Measurements from ENCODE around the gene MTOR. TPM values are rescaled to one million over a fixed set of nuclear protein-coding genes. Genes with fewer than 3 reads are reported as not detected.

Gene MTOR
- total RNA-seq, 1 donor from 2014 or later, result 31.9 TPM

- no peak overlapping the region for H3K4me3 ChIP-seq (ENCODE audit: low read depth, low read length)
- TF ChIP-seq CTCF (IDR thresholded peaks at IDR 0.05; ENCODE audit: insufficient read depth, low read length, severe bottlenecking), result no peak
- no peaks in the 10 kb centered on the region for H3K27me3 ChIP-seq (ENCODE audit: control insufficient read depth, insufficient read depth, low read length)
- FAIRE-seq (no peak), DNase-seq (ENCODE audit: low read depth) (no peak)
- H3K36me3 ChIP-seq (ENCODE audit: control insufficient read depth, insufficient read depth, low read length), result peaks cover 6% of the 10 kb centered on the region
These were observed 116.6 kb downstream of the MTOR start for GRCh38 chr1:11145741-11146140.

GRCh38 chr1:11144570-11145256, 117.6 kb downstream of the MTOR start:
- no peaks in the 10 kb centered on the region for H3K27me3 ChIP-seq (ENCODE audit: control insufficient read depth, insufficient read depth, low read length)
- TF ChIP-seq CTCF (IDR thresholded peaks at IDR 0.05; ENCODE audit: insufficient read depth, low read length, severe bottlenecking), result no peak
- peaks cover 3% of the 10 kb centered on the region for H3K36me3 ChIP-seq (ENCODE audit: control insufficient read depth, insufficient read depth, low read length)
- no peak overlapping the region for H3K4me3 ChIP-seq (ENCODE audit: low read depth, low read length)
- DNase-seq (ENCODE audit: low read depth), result no peak
- no peak for FAIRE-seq

GRCh38 chr1:11143907-11144306, 118.4 kb downstream of the MTOR start:
- Histone ChIP-seq H3K4me3 (ENCODE audit: low read depth, low read length) (no peak overlapping the region), H3K27me3 (ENCODE audit: control insufficient read depth, insufficient read depth, low read length) (no peaks in the 10 kb centered on the region), H3K36me3 (ENCODE audit: control insufficient read depth, insufficient read depth, low read length) (peaks cover 3% of the 10 kb centered on the region)
- no peak for FAIRE-seq
- DNase-seq (ENCODE audit: low read depth), result no peak
- no peak for TF ChIP-seq CTCF (IDR thresholded peaks at IDR 0.05; ENCODE audit: insufficient read depth, low read length, severe bottlenecking)

GRCh38 chr1:11143401-11143800, 119.0 kb downstream of the MTOR start:
- no peak for FAIRE-seq

GRCh38 chr1:11142618-11143391, 119.5 kb downstream of the MTOR start:
- DNase-seq (ENCODE audit: low read depth) (no peak), FAIRE-seq (no peak)
- no peak for TF ChIP-seq CTCF (IDR thresholded peaks at IDR 0.05; ENCODE audit: insufficient read depth, low read length, severe bottlenecking)
- H3K36me3 ChIP-seq (ENCODE audit: control insufficient read depth, insufficient read depth, low read length), result peaks cover 5% of the 10 kb centered on the region
- H3K4me3 ChIP-seq (ENCODE audit: low read depth, low read length), result no peak overlapping the region
- no peaks in the 10 kb centered on the region for H3K27me3 ChIP-seq (ENCODE audit: control insufficient read depth, insufficient read depth, low read length)

More at GRCh38 chr1:11143401-11143800, 119.0 kb downstream of the MTOR start:
- TF ChIP-seq CTCF (IDR thresholded peaks at IDR 0.05; ENCODE audit: insufficient read depth, low read length, severe bottlenecking), result no peak
- H3K27me3 ChIP-seq (ENCODE audit: control insufficient read depth, insufficient read depth, low read length), result no peaks in the 10 kb centered on the region
- DNase-seq (ENCODE audit: low read depth), result no peak
- H3K4me3 ChIP-seq (ENCODE audit: low read depth, low read length), result no peak overlapping the region
- H3K36me3 ChIP-seq (ENCODE audit: control insufficient read depth, insufficient read depth, low read length), result peaks cover 5% of the 10 kb centered on the region
